Motor neuron (in vitro differentiated cells): Measurements from ENCODE around the gene HAUS1. TPM values are rescaled to one million over a fixed set of nuclear protein-coding genes. Genes with fewer than 3 reads are reported as not detected.
"Not testable (repeated sequence)": the region's sequence is repeated elsewhere in the genome, so short reads cannot be mapped to it uniquely, and the experiment has no call there.

Experiments used
- ATAC-seq, 8 experiments: fragments of 200-7000 bp; cut with Tn5 transposase; replicated peaks in 6 of 8; 2 replicates each; pipeline ENCODE4 v1.8.0; 2021; ENCODE audit warnings: mild to moderate bottlenecking in 8 of 8, moderate library complexity in 8 of 8
- H3K27ac ChIP-seq, 2 donors: fragments of 250-450 bp; sonication (Bioruptor Pico); 2 replicates each; pipeline ENCODE4 v1.9.0; 2021; ENCODE audit warnings: antibody characterized with exemption in 2 of 2, mild to moderate bottlenecking in 2 of 2, moderate library complexity in 1 of 2
- H3K4me1 ChIP-seq, 2 donors: fragments of 250-450 bp; sonication (Bioruptor Pico); replicated peaks in 1 of 2; 2 replicates each; pipeline ENCODE4 v1.6.1; 2021; ENCODE audit warnings: antibody characterized with exemption in 2 of 2, mild to moderate bottlenecking in 2 of 2, moderate library complexity in 1 of 2
- H3K4me3 ChIP-seq, 5 donors: fragments of 250-450 bp; sonication (Bioruptor Pico); 2 replicates each; pipeline ENCODE4 v1.9.0; 2021; ENCODE audit warnings: antibody characterized with exemption in 5 of 5, mild to moderate bottlenecking in 5 of 5, moderate library complexity in 4 of 5
- WGBS, 10 experiments: fragments of 450-650 bp; shearing (Covaris generic); methylation state at CpG; one replicate each; pipeline ENCODE4 v1.0.0; 2022; 5-methylcytosine and 5-hydroxymethylcytosine counted together
- in situ Hi-C, 9 experiments: fragments of 400-800 bp; cut with MboI; loops; one replicate each; pipeline ENCODE4 v1.15.0; 2021; ENCODE audit warnings: low sequenced_read_pairs in 9 of 9, low pct_unique_long_range_greater_than_20kb in 2 of 9; ENCODE audit not compliant: unreplicated experiment in 9 of 9
- total RNA-seq, 8 experiments: library from RNA; unstranded; fragments of 300-600 nt; gene quantifications; 2 replicates each; pipeline versions ENCODE4 v1.2.3 to v1.2.4, GENCODE V29; 2022

The HAUS1 gene
- total RNA-seq, 8 experiments from 2014 or later, result 18.5 to 88.1 (median 40.0) TPM

DNA sequence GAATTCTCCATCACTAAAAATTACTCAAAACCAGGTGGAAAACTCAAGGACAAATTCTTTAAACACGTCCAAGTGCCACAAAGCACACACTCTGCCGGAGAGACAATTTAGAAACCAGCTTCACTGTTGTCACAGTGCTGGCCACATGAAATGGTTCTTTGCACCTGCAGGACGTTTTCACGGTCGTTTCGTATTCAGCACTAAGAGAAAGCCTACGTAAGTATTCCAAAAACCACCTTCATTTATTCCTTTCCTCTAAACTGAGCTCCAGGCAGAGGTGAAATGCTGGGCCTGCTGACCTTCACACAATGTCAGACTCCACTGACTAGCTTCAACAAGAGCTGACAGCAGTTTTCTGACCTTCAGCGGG, 6.8 kb upstream of the HAUS1 start:
- in situ Hi-C loops, result no loop called here
- WGBS, 10 experiments, result 0 to 2% (median 0%) methylated on average over 2 to 7 of the region's 8 CpGs; no CpG with 5 or more reads in 3 of the 10 experiments
- peak overlapping the region; percentile 92 to 100 (median 97) for H3K4me3 ChIP-seq
- ATAC-seq, result no peak
- H3K27ac ChIP-seq, result peak overlapping the region; percentile 96 to 99
- H3K4me1 ChIP-seq, result peaks cover 12% of the 10 kb centered on the region in 2 donors

DNA sequence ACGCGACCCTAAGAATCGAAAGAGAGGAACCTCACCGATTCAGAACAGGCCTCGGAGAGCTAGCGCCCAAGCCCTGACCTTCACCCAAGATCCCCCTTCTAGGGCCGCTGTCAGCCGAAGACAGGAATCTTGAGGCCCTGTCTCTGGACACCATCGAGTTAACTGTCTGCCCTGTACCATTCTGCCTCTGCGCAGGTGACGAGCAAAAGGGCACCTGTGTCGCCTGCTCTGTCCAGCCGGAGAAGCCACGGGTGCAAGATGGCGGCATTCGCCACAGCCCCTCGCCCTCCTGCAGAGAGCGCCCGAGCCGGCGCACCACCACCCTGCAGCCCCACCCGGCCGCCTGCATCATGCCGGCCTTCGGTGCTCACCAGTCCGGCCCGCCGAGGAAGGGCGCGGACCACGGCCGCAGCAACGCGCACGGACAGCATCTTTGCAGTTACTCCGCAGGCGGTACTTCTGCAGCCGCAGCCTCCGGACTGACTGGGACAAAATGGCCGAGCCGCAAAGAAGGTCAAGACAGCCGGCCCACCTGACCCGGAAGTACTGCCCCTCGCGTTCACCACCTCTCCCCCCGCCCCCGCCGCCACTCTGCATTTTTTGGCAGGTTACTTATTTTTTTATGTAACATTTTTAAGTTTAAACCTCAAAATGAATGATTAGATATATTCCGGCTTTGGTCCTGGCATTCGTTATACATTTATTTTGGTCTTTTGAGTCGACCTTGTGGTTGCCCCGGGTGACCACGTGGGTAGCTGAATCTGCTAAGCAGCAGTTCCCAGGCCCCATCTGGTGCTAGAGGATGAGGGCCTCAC, 6.2 kb upstream of the HAUS1 start, which contains the start of gene ATP5F1A:
ATP5F1A (minus strand) TSS at position 496 of the 815 bp plus-strand sequence; CDS start at position 431, 65 bp downstream.
- in situ Hi-C loops, result no loop called here
- WGBS, 10 experiments, result 0 to 3% (median 1%) methylated on average over 4 to 24 of the region's 53 CpGs; no CpG with 5 or more reads in 5 of the 10 experiments
- peak; percentile 86 to 96 (median 92) for ATAC-seq
- H3K4me3 ChIP-seq, result peak within 1 kb of the TSS; percentile 92 to 100 (median 97)
- H3K27ac ChIP-seq, result peak within 1 kb of the TSS; percentile 96 to 99
- peaks cover 12% of the 10 kb centered on the region in 2 donors for H3K4me1 ChIP-seq

DNA sequence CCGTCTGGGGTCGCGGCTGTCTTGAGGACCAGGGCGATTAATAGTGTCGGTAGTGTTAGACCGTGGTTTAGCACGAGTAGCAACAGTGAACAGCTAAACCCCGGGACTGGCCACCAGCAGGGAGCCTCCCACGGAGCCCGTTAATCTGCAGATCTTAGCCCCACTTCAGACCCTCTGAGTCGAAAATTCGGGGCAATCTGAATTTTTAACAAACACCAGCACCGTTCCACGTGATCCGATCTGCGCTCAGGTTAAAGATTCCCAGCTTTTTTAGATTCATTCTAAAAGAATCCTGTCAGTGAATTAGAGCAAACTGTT, 5.6 kb upstream of the HAUS1 start:
- WGBS, 10 experiments, result 0 to 20% (median 10%) methylated on average over 1 to 12 of the region's 16 CpGs; no CpG with 5 or more reads in 2 of the 10 experiments
- peaks cover 12% of the 10 kb centered on the region in 2 donors for H3K4me1 ChIP-seq
- in situ Hi-C loops, result no loop called here
- H3K4me3 ChIP-seq, result peak overlapping the region; percentile 92 to 100 (median 97)
- H3K27ac ChIP-seq, result peak overlapping the region; percentile 96 to 99
- ATAC-seq, result no peak

DNA sequence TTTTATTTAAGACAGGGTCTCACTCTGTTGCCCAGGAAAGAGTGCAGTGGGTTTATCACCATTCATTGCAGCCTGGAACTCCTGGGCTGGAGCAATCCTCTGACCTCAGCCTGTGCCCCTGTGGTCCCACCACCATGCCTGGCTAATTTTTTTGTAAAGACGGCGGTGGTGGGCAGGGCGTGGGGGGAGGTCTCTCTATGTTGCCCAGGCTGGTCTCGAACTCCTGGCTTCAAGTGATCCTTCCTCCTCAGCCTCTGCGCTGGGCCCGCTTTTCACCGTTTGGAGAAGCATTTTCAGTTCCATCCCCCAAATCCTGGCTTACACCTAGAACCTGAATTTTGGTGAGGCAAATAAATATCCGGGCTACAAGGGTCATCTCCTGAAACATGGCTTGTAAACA, 4.7 kb upstream of the HAUS1 start:
- 85 to 100% (median 96%) methylated on average over 1 to 7 of the region's 8 CpGs; no CpG with 5 or more reads in 2 of the 10 experiments for WGBS, 10 experiments
- peaks cover 12 to 15% of the 10 kb centered on the region in 2 donors for H3K4me1 ChIP-seq
- ATAC-seq, result no peak
- no peak overlapping the region for H3K27ac ChIP-seq
- in situ Hi-C loops, result no loop called here
- no peak overlapping the region for H3K4me3 ChIP-seq

DNA sequence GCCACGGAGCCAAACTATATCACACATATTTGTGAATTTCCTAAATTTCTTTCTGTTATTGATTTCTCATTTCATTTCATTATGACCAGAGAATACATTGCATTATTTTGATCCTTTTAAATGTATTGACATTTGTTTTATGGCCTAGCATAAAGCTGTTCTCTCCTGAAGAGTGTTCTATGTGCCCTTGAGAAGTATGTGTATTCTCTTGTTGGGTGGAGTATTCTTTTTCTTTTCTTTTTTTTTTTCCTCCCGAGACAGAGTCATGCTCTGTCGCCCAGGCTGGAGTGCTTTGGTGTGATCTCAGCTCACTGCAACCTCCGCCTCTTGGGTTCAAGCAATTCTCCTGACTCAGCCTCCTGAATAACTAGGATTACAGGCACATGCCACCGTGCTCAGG, 5.2 kb downstream of the HAUS1 start:
- in situ Hi-C loops, result no loop called here
- Histone ChIP-seq H3K4me1 (no peaks in the 10 kb centered on the region), H3K27ac (no peak overlapping the region), H3K4me3 (no peak overlapping the region)
- 71 to 100% (median 100%) methylated on average over 1 to 4 of the region's 5 CpGs; no CpG with 5 or more reads in 2 of the 10 experiments for WGBS, 10 experiments
- ATAC-seq, result no peak

DNA sequence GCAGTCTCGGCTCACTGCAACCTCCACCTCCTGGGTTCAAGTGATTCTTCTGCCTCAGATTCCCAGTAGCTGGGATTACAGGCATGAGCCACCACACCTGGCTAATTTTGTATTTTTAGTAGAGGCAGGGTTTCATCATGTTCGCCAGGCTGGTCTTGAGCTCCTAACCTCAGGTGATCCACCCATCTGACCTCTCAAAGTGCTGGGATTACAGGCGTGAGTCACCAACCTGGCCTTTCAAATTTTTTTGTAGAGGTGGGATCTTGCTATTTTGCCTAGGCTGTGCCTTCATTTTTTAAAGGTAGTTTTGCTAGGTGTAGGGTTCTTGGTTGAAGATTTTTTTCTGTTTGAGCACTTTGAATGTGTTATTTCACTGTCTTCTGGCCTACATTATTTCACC, 6.2 kb downstream of the HAUS1 start:
- ATAC-seq, result no peak
- Histone ChIP-seq H3K4me3 (no peak overlapping the region), H3K27ac (no peak overlapping the region), H3K4me1 (no peaks in the 10 kb centered on the region)
- in situ Hi-C loops, result no loop called here
- WGBS, 10 experiments, result 80 to 100% (median 100%) methylated on average over 1 to 3 of the region's 3 CpGs; no CpG with 5 or more reads in 2 of the 10 experiments

DNA sequence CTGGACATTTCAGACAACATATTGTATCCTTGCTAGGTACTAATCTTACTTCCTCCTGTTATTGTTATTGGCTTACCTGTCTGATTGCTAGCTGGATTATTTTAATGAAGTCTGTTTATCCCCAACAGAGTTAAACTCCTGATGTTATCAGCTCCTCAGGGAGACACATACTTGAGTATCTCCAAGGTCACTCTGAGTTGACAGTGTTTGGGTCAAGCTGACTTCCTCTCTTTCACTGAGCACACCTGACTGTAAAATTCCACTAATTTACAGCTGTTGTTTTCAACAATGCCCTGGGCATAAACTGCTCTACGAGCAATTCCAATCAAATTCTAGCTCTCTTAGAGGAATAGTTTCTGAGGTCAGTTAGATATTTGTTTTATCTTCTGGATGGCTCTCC, 9.6 kb downstream of the HAUS1 start:
- H3K4me1 ChIP-seq, result no peaks in the 10 kb centered on the region
- in situ Hi-C loops, result no loop called here
- no peak for ATAC-seq
- WGBS, 10 experiments, result 100% methylated on average over 1 of the region's 1 CpG; no CpG with 5 or more reads in 5 of the 10 experiments
- H3K4me3 ChIP-seq, result no peak overlapping the region
- no peak overlapping the region for H3K27ac ChIP-seq

DNA sequence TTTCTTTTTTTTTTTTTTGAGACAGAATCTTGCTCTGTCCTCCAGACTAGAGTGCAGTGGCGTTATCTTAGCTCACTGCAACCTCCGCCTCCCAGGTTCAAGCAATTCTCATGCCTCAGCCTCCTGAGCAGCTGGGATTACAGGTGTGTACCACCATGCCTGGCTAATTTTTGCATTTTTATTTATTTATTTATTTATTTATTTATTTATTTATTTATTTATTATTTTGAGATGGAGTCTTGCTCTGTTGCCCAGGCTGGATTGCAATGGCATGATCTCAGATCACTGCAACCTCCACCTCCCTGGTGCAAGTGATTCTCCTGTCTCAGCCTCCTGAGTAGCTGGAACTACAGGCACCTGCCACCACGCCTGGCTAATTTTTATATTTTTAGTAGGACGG, 22.4 kb downstream of the HAUS1 start:
- H3K4me1 ChIP-seq, ATAC-seq, H3K27ac ChIP-seq, H3K4me3 ChIP-seq: not testable (repeated sequence)
- in situ Hi-C loops, result loop anchor here in 1 of 9 experiments (25.0 kb wide), 1 partner anchor 536 kb away; the partner anchor contains the start of gene LOXHD1
- 80 to 100% (median 94%) methylated on average over 1 to 4 of the region's 4 CpGs; no CpG with 5 or more reads in 1 of the 10 experiments for WGBS, 10 experiments

DNA sequence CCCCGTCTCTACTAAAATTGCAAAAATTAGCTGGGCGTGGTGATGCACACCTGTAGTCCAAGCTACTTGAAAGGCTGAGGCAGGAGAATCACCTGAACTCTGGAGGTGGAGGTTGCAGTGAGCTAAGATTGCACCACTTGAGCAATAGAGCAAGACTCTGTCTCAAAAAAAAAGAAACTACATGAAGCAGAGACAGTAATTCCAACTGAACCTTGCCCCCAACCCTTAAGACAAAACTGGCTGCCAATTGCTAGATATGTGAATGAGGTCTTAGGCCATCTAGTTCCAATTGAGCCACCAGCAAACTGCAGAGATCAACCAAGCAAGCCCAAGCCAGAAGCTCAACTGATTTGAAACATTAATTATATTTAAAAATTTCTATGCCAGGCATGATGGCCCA, 25.9 kb downstream of the HAUS1 start:
- 80 to 100% (median 95%) methylated on average over 1 to 2 of the region's 2 CpGs; no CpG with 5 or more reads in 4 of the 10 experiments for WGBS, 10 experiments
- in situ Hi-C loops, result loop anchor here in 1 of 9 experiments (25.0 kb wide), 1 partner anchor 532 kb away; the partner anchor contains the start of gene LOXHD1

DNA sequence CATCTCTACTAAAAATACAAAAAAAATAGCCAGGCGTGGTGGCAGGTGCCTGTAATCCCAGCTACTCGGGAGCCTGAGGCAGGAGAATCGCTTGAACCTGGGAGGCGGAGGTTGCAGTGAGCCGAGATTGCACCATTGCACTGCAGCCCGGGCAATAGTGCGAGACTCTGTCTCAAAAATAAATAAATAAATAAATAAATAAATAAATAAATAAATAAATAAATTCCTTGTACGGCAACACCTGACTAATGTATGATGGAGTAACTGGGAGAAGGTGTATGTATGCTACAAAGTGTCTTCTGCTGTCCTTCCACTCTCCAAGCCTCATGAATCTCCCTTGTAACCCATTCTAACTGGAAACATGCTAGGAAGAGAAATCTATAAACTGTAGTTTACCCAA, 26.4 kb downstream of the HAUS1 start:
- ATAC-seq, H3K27ac ChIP-seq, H3K4me3 ChIP-seq, H3K4me1 ChIP-seq: not testable (repeated sequence)
- in situ Hi-C loops, result loop anchor here in 1 of 9 experiments (25.0 kb wide), 1 partner anchor 532 kb away; the partner anchor contains the start of gene LOXHD1
- 93 to 100% (median 100%) methylated on average over 1 to 4 of the region's 8 CpGs; no CpG with 5 or more reads in 3 of the 10 experiments for WGBS, 10 experiments

More for the DNA sequence above, 25.9 kb downstream of the HAUS1 start:
- no peak overlapping the region for H3K4me3 ChIP-seq
- H3K4me1 ChIP-seq, result no peaks in the 10 kb centered on the region
- H3K27ac ChIP-seq, result no peak overlapping the region
- ATAC-seq, result no peak

DNA sequence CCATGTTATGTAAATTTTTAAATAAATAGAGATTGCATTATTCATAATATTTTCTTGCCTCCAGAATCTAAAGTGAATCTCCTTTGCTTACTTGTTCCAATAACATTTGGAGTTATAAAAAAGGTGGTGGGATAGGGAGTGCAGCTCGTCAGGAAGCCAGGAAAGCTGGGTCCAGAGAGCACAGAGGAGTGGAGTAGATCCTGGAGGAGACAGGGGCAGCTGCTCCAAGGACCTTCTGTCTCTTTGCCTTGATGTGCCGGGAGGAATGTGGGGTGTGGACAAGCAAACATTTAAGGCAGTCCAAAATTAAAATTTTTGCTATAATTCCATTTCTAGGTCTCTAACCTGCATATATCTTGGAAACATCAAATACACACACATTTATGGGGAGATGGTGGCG, 29.3 kb downstream of the HAUS1 start:
- in situ Hi-C loops, result loop anchor here in 1 of 9 experiments (25.0 kb wide), 1 partner anchor 529 kb away; the partner anchor contains the start of gene LOXHD1
- WGBS, 10 experiments, result 34 to 100% (median 91%) methylated on average over 1 to 3 of the region's 3 CpGs; no CpG with 5 or more reads in 4 of the 10 experiments
- no peak overlapping the region for H3K27ac ChIP-seq
- H3K4me1 ChIP-seq, result no peaks in the 10 kb centered on the region
- peak in 1 of 8 experiments; percentile 48 for ATAC-seq
- H3K4me3 ChIP-seq, result no peak overlapping the region

DNA sequence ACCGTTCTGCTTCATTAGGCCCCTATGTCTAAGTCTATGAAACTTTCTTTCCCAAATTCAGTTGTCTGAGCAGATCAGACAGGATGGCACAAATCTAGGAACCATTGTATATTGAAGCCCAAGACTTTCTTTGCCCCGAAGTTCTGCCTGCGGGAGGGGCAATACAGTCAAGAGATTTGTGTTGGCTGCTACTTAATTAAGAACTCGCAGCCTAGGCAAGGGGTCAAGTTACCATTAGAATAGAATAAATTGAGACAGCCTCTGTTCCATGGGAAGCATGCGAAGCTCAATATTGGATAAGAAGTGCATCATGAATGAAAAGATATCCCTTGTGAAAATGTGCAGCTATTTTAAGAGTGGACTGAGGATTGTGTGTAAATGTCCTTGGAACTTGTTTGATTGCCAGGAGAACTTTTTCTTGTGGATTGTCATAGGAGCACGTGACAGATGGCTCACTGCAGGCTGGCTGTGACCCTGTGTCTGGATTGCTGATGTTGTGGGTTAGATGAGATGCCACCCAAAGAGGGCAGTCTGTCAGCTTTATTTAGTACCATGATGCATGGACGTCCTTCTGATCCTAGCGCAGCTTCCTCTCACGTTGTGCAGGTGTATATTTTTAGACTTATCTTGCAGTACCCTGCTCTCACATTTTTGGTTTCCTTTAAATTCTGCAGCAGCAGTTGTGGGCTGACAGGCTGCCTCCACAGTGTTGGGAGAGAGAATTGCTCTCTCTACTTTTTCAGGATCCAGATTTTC, 30.9 kb downstream of the HAUS1 start:
- no peak overlapping the region for H3K4me3 ChIP-seq
- in situ Hi-C loops, result loop anchor here in 1 of 9 experiments (25.0 kb wide), 1 partner anchor 527 kb away; the partner anchor contains the start of gene LOXHD1
- no peak overlapping the region for H3K27ac ChIP-seq
- no peaks in the 10 kb centered on the region for H3K4me1 ChIP-seq
- 36 to 83% (median 57%) methylated on average over 1 to 8 of the region's 9 CpGs; no CpG with 5 or more reads in 1 of the 10 experiments for WGBS, 10 experiments
- ATAC-seq, result peak in 2 of 8 experiments; percentile 54 to 56
